ENCODE results near the gene SWAP70.

The SWAP70 gene

GRCh38 chr11:9711454-9712307 lies 47.8 kb downstream of the SWAP70 start:
- TF ChIP-seq CTCF (IDR thresholded peaks at IDR 0.05; ENCODE audit: insufficient read depth, missing control alignments): no peak
- FAIRE-seq (no peak), DNase-seq (ENCODE audit: insufficient read length, low spot score) (no peak)

GRCh38 chr11:9714272-9714940 lies 50.5 kb downstream of the SWAP70 start:
- FAIRE-seq: no peak
- DNase-seq (ENCODE audit: insufficient read length, low spot score): no peak
- TF ChIP-seq CTCF (IDR thresholded peaks at IDR 0.05; ENCODE audit: insufficient read depth, missing control alignments): no peak

GRCh38 chr11:9716275-9717039 lies 52.6 kb downstream of the SWAP70 start:
- FAIRE-seq: no peak

GRCh38 chr11:9717040-9717357 lies 53.1 kb downstream of the SWAP70 start:
- FAIRE-seq: no peak

More at GRCh38 chr11:9716275-9717039, 52.6 kb downstream of the SWAP70 start:
- no peak for DNase-seq (ENCODE audit: insufficient read length, low spot score)
- no peak for TF ChIP-seq CTCF (IDR thresholded peaks at IDR 0.05; ENCODE audit: insufficient read depth, missing control alignments)

GRCh38 chr11:9717719-9718118 lies 53.8 kb downstream of the SWAP70 start:
- TF ChIP-seq CTCF (IDR thresholded peaks at IDR 0.05; ENCODE audit: insufficient read depth, missing control alignments): no peak
- FAIRE-seq (no peak), DNase-seq (ENCODE audit: insufficient read length, low spot score) (no peak)

More at GRCh38 chr11:9717040-9717357, 53.1 kb downstream of the SWAP70 start:
- no peak for TF ChIP-seq CTCF (IDR thresholded peaks at IDR 0.05; ENCODE audit: insufficient read depth, missing control alignments)
- no peak for DNase-seq (ENCODE audit: insufficient read length, low spot score)

- FAIRE-seq: no peak
- no peak for DNase-seq (ENCODE audit: insufficient read length, low spot score)
- no peak for TF ChIP-seq CTCF (IDR thresholded peaks at IDR 0.05; ENCODE audit: insufficient read depth, missing control alignments)
Observed at GRCh38 chr11:9718147-9718546, 54.3 kb downstream of the SWAP70 start.
